Type B pancreatic cell (in vitro differentiated cells): ENCODE measurements around the gene C5. TPM values are rescaled to one million over a fixed set of nuclear protein-coding genes. Genes with fewer than 3 reads are reported as not detected.

Experiments used
- DNase-seq: peaks from one replicate; pipeline ENCODE4 v3.0.0; 2021; ENCODE audit warnings: mixed read lengths; ENCODE audit not compliant: unreplicated experiment; ENCODE audit errors: extremely low spot score
- H3K27ac Mint-ChIP-seq: 2 replicates; pipeline ENCODE4 v1.8.0; 2021; ENCODE audit warnings: mild to moderate bottlenecking, mixed read lengths
- H3K27me3 Mint-ChIP-seq: 2 replicates; pipeline ENCODE4 v1.8.0; 2021; ENCODE audit warnings: mixed read lengths
- H3K36me3 Mint-ChIP-seq: 2 replicates; pipeline ENCODE4 v1.8.0; 2021; ENCODE audit warnings: mixed read lengths
- H3K4me1 Mint-ChIP-seq: one replicate; pipeline ENCODE4 v1.8.0; 2021; ENCODE audit warnings: mixed read lengths; ENCODE audit not compliant: unreplicated experiment
- H3K4me3 Mint-ChIP-seq: 2 replicates; pipeline ENCODE4 v1.8.0; 2021; ENCODE audit warnings: mild to moderate bottlenecking, mixed read lengths
- H3K9me3 Mint-ChIP-seq: 2 replicates; pipeline ENCODE4 v1.8.0; 2021; ENCODE audit warnings: mixed read lengths
- CTCF ChIP-seq: fragments of 200-600 bp; sonication (generic); conservative IDR thresholded peaks from 2 replicates; pipeline ENCODE4 v1.5.0; 2021; ENCODE audit warnings: antibody characterized with exemption, mild to moderate bottlenecking
- total RNA-seq: library from RNA; stranded (reverse); gene quantifications from 2 replicates; pipeline ENCODE4 v1.2.1, GENCODE V29; 2021; ENCODE audit warnings: low replicate concordance

C5 gene
- total RNA-seq, 1 donor from 2014 or later: 10.0 TPM

GRCh38 chr9:121059513-121059912, 9.4 kb upstream of the C5 start:
- DNase-seq: no peak
- H3K27ac Mint-ChIP-seq: no peak overlapping the region
- no peak overlapping the region for H3K4me3 Mint-ChIP-seq
- H3K4me1 Mint-ChIP-seq: peaks cover 7% of the 10 kb centered on the region
- no peaks in the 10 kb centered on the region for H3K27me3 Mint-ChIP-seq
- H3K9me3 Mint-ChIP-seq: no peaks in the 10 kb centered on the region
- TF ChIP-seq CTCF: no peak
- H3K36me3 Mint-ChIP-seq: no peaks in the 10 kb centered on the region

- Mint-ChIP-seq H3K4me3 (no peak overlapping the region), H3K27me3 (no peaks in the 10 kb centered on the region), H3K4me1 (peaks cover 7% of the 10 kb centered on the region), H3K36me3 (no peaks in the 10 kb centered on the region), H3K9me3 (no peaks in the 10 kb centered on the region), H3K27ac (no peak overlapping the region)
- DNase-seq: no peak
- no peak for TF ChIP-seq CTCF
Observed at GRCh38 chr9:121057821-121058220, 7.7 kb upstream of the C5 start.

GRCh38 chr9:121055642-121056143, 5.6 kb upstream of the C5 start:
- Mint-ChIP-seq H3K27me3 (no peaks in the 10 kb centered on the region), H3K9me3 (no peaks in the 10 kb centered on the region), H3K27ac (no peak overlapping the region), H3K4me1 (no peaks in the 10 kb centered on the region), H3K4me3 (no peak overlapping the region), H3K36me3 (no peaks in the 10 kb centered on the region)
- TF ChIP-seq CTCF: peak; percentile 55
- no peak for DNase-seq

- H3K27ac Mint-ChIP-seq: no peak overlapping the region
- H3K27me3 Mint-ChIP-seq: no peaks in the 10 kb centered on the region
- H3K9me3 Mint-ChIP-seq: no peaks in the 10 kb centered on the region
- H3K4me1 Mint-ChIP-seq: no peaks in the 10 kb centered on the region
- no peaks in the 10 kb centered on the region for H3K36me3 Mint-ChIP-seq
- no peak for TF ChIP-seq CTCF
- DNase-seq: no peak
- no peak overlapping the region for H3K4me3 Mint-ChIP-seq
Observed at GRCh38 chr9:121053544-121053943, 3.5 kb upstream of the C5 start.

GRCh38 chr9:121048618-121049017, 1.5 kb downstream of the C5 start:
- no peak for TF ChIP-seq CTCF

GRCh38 chr9:121048175-121048574, 1.9 kb downstream of the C5 start:
- H3K4me1 Mint-ChIP-seq: no peaks in the 10 kb centered on the region
- H3K9me3 Mint-ChIP-seq: no peaks in the 10 kb centered on the region
- TF ChIP-seq CTCF: no peak
- DNase-seq: no peak
- H3K27me3 Mint-ChIP-seq: no peaks in the 10 kb centered on the region
- H3K36me3 Mint-ChIP-seq: no peaks in the 10 kb centered on the region
- no peak overlapping the region for H3K27ac Mint-ChIP-seq
- no peak overlapping the region for H3K4me3 Mint-ChIP-seq

More at GRCh38 chr9:121048618-121049017, 1.5 kb downstream of the C5 start:
- Mint-ChIP-seq H3K4me1 (no peaks in the 10 kb centered on the region), H3K36me3 (no peaks in the 10 kb centered on the region), H3K9me3 (no peaks in the 10 kb centered on the region), H3K4me3 (no peak overlapping the region), H3K27me3 (no peaks in the 10 kb centered on the region), H3K27ac (no peak overlapping the region)
- no peak for DNase-seq
